PC-3 (cell line): ENCODE measurements around the gene EDIL3. TPM values are rescaled to one million over a fixed set of nuclear protein-coding genes. Genes with fewer than 3 reads are reported as not detected.

Experiments used
- ATAC-seq: fragments of 200-7000 bp; cut with Tn5 transposase; 2 replicates; pipeline ENCODE4 v1.9.1; 2020; ENCODE audit warnings: mild to moderate bottlenecking, moderate library complexity
- BruUV-seq: library from RNA; stranded (reverse); fragments of 400-500 nt; replicated peaks from 2 replicates; lab custom pipeline; 2021; lab: Mats Ljungman, UMichigan
- CTCF ChIA-PET: fragments of 300-600 bp; sonication (Branson Sonifier 250); formaldehyde crosslinking; loops from one replicate; lab custom pipeline; 2022; ENCODE audit warnings: antibody characterized with exemption; lab: Charles Lee
- POLR2A ChIA-PET: fragments of 300-600 bp; sonication (Branson Sonifier 250); formaldehyde crosslinking; loops from one replicate; lab custom pipeline; 2022; ENCODE audit warnings: antibody characterized with exemption; ENCODE audit not compliant: unreplicated experiment; lab: Charles Lee
- DNase-seq: peaks from one replicate; pipeline ENCODE4 v3.0.0-alpha.2; 2015
- H2AFZ ChIP-seq: fragments of 300-600 bp; sonication (generic); 2 replicates; pipeline ENCODE4 v1.6.0; 2016; ENCODE audit warnings: antibody characterized with exemption, low read length
- H3F3A ChIP-seq: fragments of 300-600 bp; sonication (generic); one replicate; pipeline ENCODE4 v1.6.0; 2017; ENCODE audit warnings: antibody characterized with exemption, low read length, control low read depth, mild to moderate bottlenecking; ENCODE audit not compliant: unreplicated experiment
- H3K27ac ChIP-seq: fragments of 300-600 bp; sonication (generic); 2 replicates; pipeline ENCODE4 v1.5.1; 2016; ENCODE audit warnings: mild to moderate bottlenecking, low read length
- H3K27me3 ChIP-seq: fragments of 300-600 bp; sonication (generic); 2 replicates; pipeline ENCODE4 v1.6.1; 2016; ENCODE audit warnings: low read length, mixed read lengths
- H3K36me3 ChIP-seq: fragments of 300-600 bp; sonication (generic); 2 replicates; pipeline ENCODE4 v1.6.1; 2016; ENCODE audit warnings: low read depth, mixed run types, low read length, mixed read lengths
- H3K4me1 ChIP-seq: fragments of 300-600 bp; sonication (generic); 2 replicates; pipeline ENCODE4 v1.5.1; 2016; ENCODE audit warnings: low read length; ENCODE audit not compliant: insufficient read depth
- H3K4me2 ChIP-seq: fragments of 300-600 bp; sonication (generic); 2 replicates; pipeline ENCODE4 v1.6.0; 2016; ENCODE audit warnings: low read length
- H3K4me3 ChIP-seq: fragments of 300-600 bp; sonication (generic); 2 replicates; pipeline ENCODE4 v1.5.1; 2016; ENCODE audit warnings: mild to moderate bottlenecking, low read length, mixed read lengths
- H3K79me2 ChIP-seq: fragments of 300-600 bp; sonication (generic); 2 replicates; pipeline ENCODE4 v1.6.1; 2017; ENCODE audit warnings: low read length, mixed read lengths
- H3K9ac ChIP-seq: fragments of 300-600 bp; sonication (generic); 2 replicates; pipeline ENCODE4 v1.6.0; 2016; ENCODE audit warnings: mild to moderate bottlenecking, low read length
- H3K9me2 ChIP-seq: fragments of 300-600 bp; sonication (generic); replicated peaks from 2 replicates; pipeline ENCODE4 v1.6.1; 2016; ENCODE audit warnings: mixed run types, low read length, mixed read lengths
- H3K9me3 ChIP-seq: fragments of 300-600 bp; sonication (generic); 2 replicates; pipeline ENCODE4 v1.6.1; 2016; ENCODE audit warnings: low read length, mixed read lengths
- H4K20me1 ChIP-seq: fragments of 300-600 bp; sonication (generic); 2 replicates; pipeline ENCODE4 v1.6.1; 2016; ENCODE audit warnings: low read length, mixed read lengths
- CTCF ChIP-seq: fragments of 300-600 bp; sonication (generic); conservative IDR thresholded peaks from 2 replicates; pipeline ENCODE4 v1.5.1; 2017; ENCODE audit warnings: antibody characterized with exemption, low read depth, mild to moderate bottlenecking, low read length
- EZH2 ChIP-seq: fragments of 300-600 bp; sonication (generic); IDR thresholded peaks from one replicate; pipeline ENCODE4 v1.6.1; 2017; ENCODE audit warnings: antibody characterized with exemption, mild to moderate bottlenecking, low read length; ENCODE audit not compliant: unreplicated experiment
- EZH2phosphoT487 ChIP-seq: fragments of 300-600 bp; sonication (generic); IDR thresholded peaks from 2 replicates; pipeline ENCODE4 v1.6.1; 2018; ENCODE audit warnings: mild to moderate bottlenecking, antibody characterized with exemption, low read length, borderline replicate concordance
- intact Hi-C: fragments of 100-400 bp; cut with micrococcal nuclease; formaldehyde crosslinking; loops from 2 replicates; pipeline ENCODE4 v1.9.0; 2023
- total RNA-seq: library from RNA; depleted of rRNA; stranded (reverse); fragments of >200 nt; gene quantifications from 2 replicates; pipeline ENCODE4 v1.2.3, GENCODE V29; 2014

Gene EDIL3
- total RNA-seq, 1 experiment from 2014 or later: 13.8 TPM

- no peak for ATAC-seq
- Histone ChIP-seq H3K79me2 (0 out of 2 replicates have a peak, but pooled peaks cover under 1% of the 10 kb centered on the region), H3K4me3 (no peak overlapping the region), H2AFZ (no peak overlapping the region), H3K27ac (no peak overlapping the region), H3K4me1 (no peaks in the 10 kb centered on the region), H3K9ac (no peak overlapping the region), H3F3A (no peaks in the 10 kb centered on the region), H3K27me3 (no peaks in the 10 kb centered on the region), H3K9me3 (no peaks in the 10 kb centered on the region), H4K20me1 (no peaks in the 10 kb centered on the region), H3K36me3 (no peaks in the 10 kb centered on the region), H3K4me2 (no peak overlapping the region), H3K9me2 (no peaks in the 10 kb centered on the region)
- CTCF ChIA-PET: no interaction called here
- TF ChIP-seq EZH2 (no peak), EZH2phosphoT487 (no peak), CTCF (no peak)
- no peak for DNase-seq
- no TSS peak for BruUV-seq
- POLR2A ChIA-PET: no interaction called here
- intact Hi-C loops: no loop called here
Observed at GRCh38 chr5:84373506-84373905, 11.2 kb downstream of the EDIL3 start.

- Histone ChIP-seq H3K27ac (no peak overlapping the region), H2AFZ (no peak overlapping the region), H3K4me3 (no peak overlapping the region), H3K4me1 (no peaks in the 10 kb centered on the region), H3K9me2 (no peaks in the 10 kb centered on the region), H3K9me3 (no peaks in the 10 kb centered on the region), H3K36me3 (no peaks in the 10 kb centered on the region), H3K79me2 (no peaks in the 10 kb centered on the region), H3K4me2 (no peak overlapping the region), H3K9ac (no peak overlapping the region), H3F3A (no peaks in the 10 kb centered on the region), H4K20me1 (no peaks in the 10 kb centered on the region), H3K27me3 (no peaks in the 10 kb centered on the region)
- TF ChIP-seq EZH2 (no peak), CTCF (no peak), EZH2phosphoT487 (no peak)
- POLR2A ChIA-PET: no interaction called here
- CTCF ChIA-PET: no interaction called here
- ATAC-seq: no peak
- no TSS peak for BruUV-seq
- intact Hi-C loops: no loop called here
- no peak for DNase-seq
Observed at GRCh38 chr5:84372066-84372695, 12.5 kb downstream of the EDIL3 start.

- TF ChIP-seq EZH2phosphoT487: no peak
- no peak for TF ChIP-seq EZH2
- TF ChIP-seq CTCF: no peak
- no peak for ATAC-seq
- CTCF ChIA-PET: no interaction called here
Observed at GRCh38 chr5:84370176-84370575, 14.5 kb downstream of the EDIL3 start.

More at GRCh38 chr5:84370176-84370575, 14.5 kb downstream of the EDIL3 start:
- Histone ChIP-seq H3K79me2 (no peaks in the 10 kb centered on the region), H3F3A (no peaks in the 10 kb centered on the region), H3K27me3 (no peaks in the 10 kb centered on the region), H3K27ac (no peak overlapping the region), H4K20me1 (no peaks in the 10 kb centered on the region), H3K4me3 (no peak overlapping the region), H2AFZ (no peak overlapping the region), H3K9ac (no peak overlapping the region), H3K36me3 (no peaks in the 10 kb centered on the region), H3K4me1 (no peaks in the 10 kb centered on the region), H3K9me2 (no peaks in the 10 kb centered on the region), H3K4me2 (no peak overlapping the region), H3K9me3 (no peaks in the 10 kb centered on the region)
- DNase-seq: no peak
- POLR2A ChIA-PET: no interaction called here
- intact Hi-C loops: no loop called here
- no TSS peak for BruUV-seq
